Activated naive CD4-positive, alpha-beta T cell treated with anti-CD3 and anti-CD28 coated beads, Interleukin-2, amount 10 ng/mL, durations not matched to agents 7 days and 5 days (primary cell): ENCODE results near the gene FAM161B.
"Not testable (repeated sequence)": the region's sequence is repeated elsewhere in the genome, so short reads cannot be mapped to it uniquely, and the experiment has no call there.

Source experiments
- CTCF ChIA-PET: fragments of 350-600 bp; sonication (Branson Sonifier 250); formaldehyde crosslinking; loops from one replicate; lab custom pipeline; 2021; ENCODE audit warnings: antibody characterized with exemption; lab: Charles Lee
- DNase-seq: peaks from one replicate; pipeline ENCODE4 v3.0.0-alpha.2; 2020
- H3K27ac Mint-ChIP-seq: one replicate; pipeline ENCODE4 v1.8.0; 2021; ENCODE audit warnings: mild to moderate bottlenecking, moderate library complexity, mixed read lengths
- H3K27me3 Mint-ChIP-seq: one replicate; pipeline ENCODE4 v1.8.0; 2021; ENCODE audit warnings: mild to moderate bottlenecking, mixed read lengths
- H3K36me3 Mint-ChIP-seq: one replicate; pipeline ENCODE4 v1.8.0; 2021; ENCODE audit warnings: mixed read lengths
- H3K4me1 Mint-ChIP-seq: one replicate; pipeline ENCODE4 v1.8.0; 2021; ENCODE audit warnings: mixed read lengths
- H3K4me3 Mint-ChIP-seq: one replicate; pipeline ENCODE4 v1.8.0; 2021; ENCODE audit warnings: mild to moderate bottlenecking, moderate library complexity, mixed read lengths
- H3K9me3 Mint-ChIP-seq: one replicate; pipeline ENCODE4 v1.8.0; 2021; ENCODE audit warnings: mixed read lengths

Gene FAM161B

DNA sequence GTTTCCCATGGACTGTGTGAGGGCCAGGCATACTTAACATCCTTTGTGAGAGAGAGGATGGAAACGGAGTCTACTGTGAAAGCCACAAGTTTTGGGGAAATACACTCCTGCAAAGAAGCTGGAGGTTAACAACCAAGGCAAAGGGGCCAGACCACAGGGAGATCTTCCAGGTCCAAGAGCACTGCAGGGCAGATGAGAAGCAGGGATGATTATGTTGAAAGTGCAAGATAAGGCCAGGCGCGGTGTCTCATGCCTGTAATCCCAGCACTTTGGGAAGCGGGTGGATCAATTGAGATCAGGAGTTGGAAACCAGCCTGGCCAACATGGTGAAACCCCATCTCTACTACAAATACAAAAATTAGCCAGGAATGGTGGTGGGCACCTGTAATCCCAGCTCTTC lies 15.3 kb upstream of the FAM161B start:
- no peak for DNase-seq
- H3K4me3 Mint-ChIP-seq = no peak overlapping the region
- H3K36me3 Mint-ChIP-seq = peaks cover 27% of the 10 kb centered on the region
- CTCF ChIA-PET = no interaction called here
- no peaks in the 10 kb centered on the region for H3K9me3 Mint-ChIP-seq
- no peak overlapping the region for H3K27ac Mint-ChIP-seq
- H3K27me3 Mint-ChIP-seq = no peaks in the 10 kb centered on the region
- no peaks in the 10 kb centered on the region for H3K4me1 Mint-ChIP-seq

DNA sequence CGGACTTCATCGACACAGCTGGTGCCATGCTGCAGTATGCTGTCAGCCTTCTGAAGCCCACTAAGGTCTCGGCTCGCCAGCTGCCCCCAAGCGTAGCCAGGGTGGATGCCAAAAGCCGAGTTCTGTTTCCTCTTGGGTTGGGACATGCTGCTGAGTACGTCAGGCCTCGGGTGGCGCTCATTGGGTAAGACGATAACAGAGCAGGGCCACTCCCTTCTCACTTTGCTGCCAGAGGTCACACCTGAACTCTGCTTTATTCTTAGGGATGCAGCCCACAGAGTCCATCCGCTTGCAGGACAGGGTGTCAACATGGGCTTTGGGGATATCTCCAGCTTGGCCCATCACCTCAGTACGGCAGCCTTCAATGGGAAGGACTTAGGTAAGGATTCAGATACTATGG lies 11.3 kb upstream of the FAM161B start:
- peaks cover 35% of the 10 kb centered on the region for H3K36me3 Mint-ChIP-seq
- H3K4me3 Mint-ChIP-seq = no peak overlapping the region
- H3K27ac Mint-ChIP-seq = no peak overlapping the region
- no peaks in the 10 kb centered on the region for H3K4me1 Mint-ChIP-seq
- no peaks in the 10 kb centered on the region for H3K9me3 Mint-ChIP-seq
- no peak for DNase-seq
- H3K27me3 Mint-ChIP-seq = no peaks in the 10 kb centered on the region
- CTCF ChIA-PET = no interaction called here

DNA sequence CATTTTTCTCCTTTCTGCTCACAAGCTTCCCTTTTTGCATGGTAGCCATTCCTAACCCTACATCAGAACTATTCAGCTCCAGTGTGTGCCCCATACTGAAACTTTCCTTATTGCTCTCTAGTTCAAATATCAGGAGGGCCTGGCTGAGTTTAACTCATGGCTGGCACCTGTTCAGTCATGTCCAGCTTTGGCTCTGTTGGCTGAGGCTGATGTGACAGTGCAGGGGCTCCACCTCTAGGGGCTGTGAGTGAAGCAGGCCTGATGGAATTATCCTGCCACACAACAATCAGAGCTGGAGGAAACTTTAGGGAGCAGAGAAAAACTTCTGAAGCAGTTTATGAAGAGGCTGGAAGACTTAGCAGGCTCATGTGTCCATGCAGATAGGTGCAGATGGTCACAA lies 8.7 kb upstream of the FAM161B start:
- Mint-ChIP-seq H3K4me3 (no peak overlapping the region), H3K36me3 (peaks cover 33% of the 10 kb centered on the region), H3K9me3 (no peaks in the 10 kb centered on the region), H3K4me1 (no peaks in the 10 kb centered on the region), H3K27me3 (no peaks in the 10 kb centered on the region), H3K27ac (no peak overlapping the region)
- DNase-seq = no peak
- CTCF ChIA-PET = interaction anchor here (0.6 kb wide), 1 partner anchor 224 kb away, joined by 3 read pairs; no protein-coding TSS in a partner anchor

DNA sequence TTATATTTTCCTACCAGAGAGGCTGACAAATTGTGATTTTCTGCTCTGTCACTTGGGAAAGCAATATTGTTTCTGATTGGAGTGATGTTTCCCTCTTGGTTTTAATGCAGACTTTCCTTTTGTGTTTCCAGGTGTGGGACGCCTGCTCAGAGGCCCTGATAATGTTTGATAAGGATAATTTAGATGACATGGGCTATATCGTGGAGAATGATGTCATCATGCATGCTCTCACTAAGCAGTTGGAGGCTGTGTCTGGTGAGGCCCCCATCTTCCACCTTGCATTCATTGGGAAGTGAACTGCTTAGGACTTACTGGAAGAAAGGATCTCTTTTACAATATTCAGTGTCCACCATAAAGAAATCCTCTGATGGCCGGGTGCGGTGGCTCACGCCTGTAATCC lies 5.8 kb upstream of the FAM161B start:
- Mint-ChIP-seq H3K27ac (no peak overlapping the region), H3K4me1 (peaks cover 10% of the 10 kb centered on the region), H3K27me3 (no peaks in the 10 kb centered on the region), H3K4me3 (no peak overlapping the region), H3K9me3 (no peaks in the 10 kb centered on the region), H3K36me3 (peaks cover 18% of the 10 kb centered on the region)
- CTCF ChIA-PET = no interaction called here
- no peak for DNase-seq

DNA sequence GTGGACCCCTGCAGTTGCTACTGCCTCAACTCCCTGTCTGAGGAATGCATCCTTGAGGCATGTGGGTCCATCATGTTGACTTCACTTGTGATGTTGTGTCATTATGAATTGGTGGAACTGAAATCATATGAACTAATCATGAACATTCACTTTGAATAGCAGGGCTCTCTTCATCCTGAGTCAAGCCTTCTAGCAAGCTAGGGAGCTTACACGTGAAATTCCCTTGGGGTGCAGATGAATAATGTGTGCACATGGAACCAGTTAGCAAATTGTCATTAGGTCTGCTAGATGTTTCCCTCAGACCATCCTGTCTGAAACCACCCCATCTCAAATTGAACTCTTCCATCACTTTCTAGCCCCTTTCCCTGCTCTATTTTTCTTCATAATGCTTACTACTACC lies 3.8 kb upstream of the FAM161B start:
- no peak overlapping the region for H3K4me3 Mint-ChIP-seq
- H3K27ac Mint-ChIP-seq = no peak overlapping the region
- peaks cover 21% of the 10 kb centered on the region for H3K4me1 Mint-ChIP-seq
- H3K36me3 Mint-ChIP-seq = peaks cover 14% of the 10 kb centered on the region
- CTCF ChIA-PET = no interaction called here
- no peaks in the 10 kb centered on the region for H3K27me3 Mint-ChIP-seq
- no peaks in the 10 kb centered on the region for H3K9me3 Mint-ChIP-seq
- no peak for DNase-seq

DNA sequence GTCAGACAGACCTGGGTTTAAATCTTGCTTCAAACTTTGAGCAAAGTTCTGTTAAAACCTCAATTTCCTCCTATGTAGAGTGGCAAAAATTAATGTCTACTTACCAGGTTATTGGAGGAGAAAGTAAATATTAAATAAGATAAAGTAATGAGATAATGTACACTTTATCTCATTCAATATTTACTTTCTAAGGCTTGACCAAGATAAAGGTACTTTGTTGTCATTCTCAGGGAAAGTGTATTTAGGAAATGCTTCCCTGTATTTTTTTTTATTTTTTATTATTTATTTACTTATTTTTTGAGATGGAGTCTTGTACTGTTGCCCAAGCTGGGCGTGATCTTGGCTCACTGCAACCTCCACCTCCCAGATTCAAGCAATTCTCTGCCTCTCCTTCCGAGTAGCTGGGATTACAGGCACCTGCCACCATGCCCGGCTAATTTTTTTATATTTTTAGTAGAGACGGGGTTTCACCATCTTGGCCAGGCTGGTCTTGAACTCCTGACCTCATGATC lies 4.7 kb downstream of the FAM161B start:
- H3K4me3 Mint-ChIP-seq = no peak overlapping the region
- CTCF ChIA-PET = no interaction called here

DNA sequence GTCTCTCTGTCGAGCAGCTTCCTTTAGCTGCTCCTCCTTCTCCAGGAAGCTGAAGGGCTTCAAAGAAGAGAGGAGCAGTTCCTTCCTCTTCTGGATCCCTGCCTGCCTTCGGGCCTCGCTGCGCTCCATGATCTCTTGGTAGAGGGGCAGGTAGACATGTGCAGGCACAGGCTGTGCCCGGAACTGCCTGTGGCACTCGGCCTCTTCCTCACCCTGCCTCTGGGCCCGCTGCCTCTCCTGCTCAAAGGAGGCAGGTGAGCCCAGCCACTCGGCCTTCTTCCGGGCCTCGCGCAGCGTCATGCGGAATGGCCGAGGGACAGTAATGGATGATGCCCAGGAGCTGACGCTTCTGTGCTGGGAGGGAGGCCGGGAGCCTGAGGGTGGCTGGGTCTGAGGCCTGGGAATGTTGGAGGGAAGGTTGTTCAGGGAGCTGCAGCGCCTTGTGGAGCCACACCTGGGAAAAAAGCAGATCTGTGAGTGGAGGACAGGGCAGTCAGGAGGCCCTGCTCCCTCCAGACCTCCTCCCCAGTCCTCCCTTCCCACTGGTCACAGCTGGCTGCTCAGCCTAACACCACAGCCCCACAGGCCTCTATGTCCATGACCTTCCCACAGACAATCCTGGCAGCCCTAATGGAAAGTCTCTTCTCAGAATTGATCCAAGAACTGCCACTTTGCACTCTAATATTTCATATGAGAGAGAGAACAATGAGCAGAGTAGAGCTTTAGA lies 5.3 kb downstream of the FAM161B start:
- Mint-ChIP-seq H3K4me3 (no peak overlapping the region), H3K27ac (no peak overlapping the region), H3K36me3 (no peaks in the 10 kb centered on the region), H3K27me3 (no peaks in the 10 kb centered on the region), H3K9me3 (no peaks in the 10 kb centered on the region), H3K4me1 (peaks cover 9% of the 10 kb centered on the region)
- CTCF ChIA-PET = interaction anchor here (0.7 kb wide), 1 partner anchor 9 kb away, joined by 3 read pairs; no protein-coding TSS in a partner anchor
- DNase-seq = no peak

More for the DNA sequence above, 4.7 kb downstream of the FAM161B start:
- Mint-ChIP-seq H3K27me3 (no peaks in the 10 kb centered on the region), H3K9me3 (no peaks in the 10 kb centered on the region), H3K36me3 (no peaks in the 10 kb centered on the region), H3K27ac (no peak overlapping the region), H3K4me1 (peaks cover 15% of the 10 kb centered on the region)
- DNase-seq = no peak

DNA sequence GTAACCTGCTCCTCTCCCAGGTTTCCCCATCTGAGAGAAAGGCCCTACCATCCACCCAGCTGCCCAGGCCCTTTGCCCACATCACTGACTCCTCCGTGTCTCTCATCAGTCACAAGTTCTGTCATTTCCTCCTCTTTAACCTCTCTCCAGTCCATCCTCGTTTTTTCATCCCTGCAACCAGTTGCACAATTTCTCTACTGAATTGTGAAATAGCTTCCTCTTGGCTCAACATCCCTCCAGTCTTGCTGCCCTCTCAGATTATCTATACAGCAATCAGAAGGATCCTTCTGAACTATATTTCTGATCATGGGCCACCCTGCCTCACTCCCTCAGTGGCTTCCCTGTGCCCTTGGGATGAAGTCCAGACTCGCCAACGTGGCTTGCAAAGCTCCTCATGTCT lies 6.8 kb downstream of the FAM161B start:
- no peaks in the 10 kb centered on the region for H3K27me3 Mint-ChIP-seq
- H3K27ac Mint-ChIP-seq = no peak overlapping the region
- DNase-seq = no peak
- no peak overlapping the region for H3K4me3 Mint-ChIP-seq
- H3K4me1 Mint-ChIP-seq = peaks cover 8% of the 10 kb centered on the region
- CTCF ChIA-PET = interaction anchor here (1.3 kb wide), 1 partner anchor 11 kb away, joined by 4 read pairs; no protein-coding TSS in a partner anchor
- H3K36me3 Mint-ChIP-seq = no peaks in the 10 kb centered on the region
- no peaks in the 10 kb centered on the region for H3K9me3 Mint-ChIP-seq

DNA sequence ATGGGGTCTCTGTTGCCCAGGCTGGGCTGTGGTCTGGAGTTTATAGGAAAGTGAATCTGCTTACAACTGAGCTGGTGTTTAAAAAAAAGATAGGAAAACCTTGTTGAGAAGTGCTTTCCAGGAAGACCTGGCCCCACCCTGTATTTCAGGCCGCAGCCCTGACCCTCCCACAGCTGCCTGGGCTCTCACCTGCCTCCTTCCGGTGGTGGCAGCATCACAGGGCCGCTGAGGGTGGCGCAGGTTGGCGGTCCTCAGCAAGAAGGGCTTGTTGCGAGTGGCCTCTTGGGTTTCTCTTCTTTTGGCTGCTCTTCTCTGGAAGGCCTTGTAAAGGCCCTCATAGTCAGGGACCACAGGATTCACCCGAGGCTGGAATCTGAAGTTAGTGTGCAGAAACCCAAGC lies 7.7 kb downstream of the FAM161B start:
- CTCF ChIA-PET = interaction anchor here (1.3 kb wide), 1 partner anchor 10 kb away, joined by 4 read pairs; no protein-coding TSS in a partner anchor
- H3K9me3 Mint-ChIP-seq = no peaks in the 10 kb centered on the region
- H3K36me3 Mint-ChIP-seq = peaks cover 2% of the 10 kb centered on the region

DNA sequence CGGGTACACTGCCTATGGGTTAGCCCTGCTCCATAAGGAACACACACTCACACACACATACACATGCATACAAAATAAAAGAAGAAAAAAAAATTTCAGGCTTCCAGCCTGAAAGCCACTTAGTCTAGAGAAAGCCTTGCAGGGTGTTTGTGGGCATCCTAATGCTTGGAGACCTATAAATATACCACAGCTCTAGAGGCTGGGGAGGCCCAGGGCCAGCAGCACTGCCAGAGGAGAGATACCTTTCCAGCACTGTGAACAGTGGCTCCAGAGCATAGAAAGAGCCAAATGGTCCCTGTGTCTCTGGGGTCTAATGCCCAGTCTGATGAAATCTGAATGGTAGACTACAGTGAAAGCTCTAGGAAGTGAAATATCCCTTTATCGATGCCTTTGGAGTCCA lies 12.9 kb downstream of the FAM161B start:
- H3K27me3 Mint-ChIP-seq = no peaks in the 10 kb centered on the region
- no peak overlapping the region for H3K27ac Mint-ChIP-seq
- no peaks in the 10 kb centered on the region for H3K9me3 Mint-ChIP-seq
- H3K4me3 Mint-ChIP-seq = no peak overlapping the region
- DNase-seq = no peak
- peaks cover 23% of the 10 kb centered on the region for H3K36me3 Mint-ChIP-seq
- no peaks in the 10 kb centered on the region for H3K4me1 Mint-ChIP-seq
- CTCF ChIA-PET = no interaction called here

More for the DNA sequence above, 7.7 kb downstream of the FAM161B start:
- H3K4me3 Mint-ChIP-seq = no peak overlapping the region
- no peak for DNase-seq
- peaks cover 8% of the 10 kb centered on the region for H3K4me1 Mint-ChIP-seq
- H3K27ac Mint-ChIP-seq = no peak overlapping the region
- no peaks in the 10 kb centered on the region for H3K27me3 Mint-ChIP-seq

DNA sequence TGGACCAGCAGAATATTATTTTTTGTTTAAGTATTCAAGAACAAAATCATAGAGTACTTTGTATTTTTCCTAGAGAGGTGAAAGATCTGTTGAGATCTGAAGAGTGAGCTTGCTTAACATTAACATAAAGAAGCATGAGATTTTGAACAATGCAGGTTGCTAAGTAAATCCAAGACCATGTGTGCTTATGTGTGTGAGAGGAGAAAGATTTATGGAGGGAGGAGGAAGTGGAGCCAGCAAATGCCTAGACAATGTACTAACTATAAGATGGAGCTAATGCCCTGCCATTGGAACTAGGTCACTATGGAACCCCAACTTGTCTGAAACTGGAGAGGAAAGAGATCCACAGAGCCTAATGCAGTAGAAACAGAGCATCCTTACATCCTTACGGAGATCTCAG lies 13.3 kb downstream of the FAM161B start:
- Mint-ChIP-seq H3K27ac (no peak overlapping the region), H3K36me3 (peaks cover 26% of the 10 kb centered on the region), H3K4me3 (no peak overlapping the region), H3K27me3 (no peaks in the 10 kb centered on the region), H3K4me1 (peaks cover 1% of the 10 kb centered on the region), H3K9me3 (no peaks in the 10 kb centered on the region)
- CTCF ChIA-PET = interaction anchor here (0.8 kb wide), 1 partner anchor 10 kb away, joined by 4 read pairs; no protein-coding TSS in a partner anchor
- DNase-seq = no peak

DNA sequence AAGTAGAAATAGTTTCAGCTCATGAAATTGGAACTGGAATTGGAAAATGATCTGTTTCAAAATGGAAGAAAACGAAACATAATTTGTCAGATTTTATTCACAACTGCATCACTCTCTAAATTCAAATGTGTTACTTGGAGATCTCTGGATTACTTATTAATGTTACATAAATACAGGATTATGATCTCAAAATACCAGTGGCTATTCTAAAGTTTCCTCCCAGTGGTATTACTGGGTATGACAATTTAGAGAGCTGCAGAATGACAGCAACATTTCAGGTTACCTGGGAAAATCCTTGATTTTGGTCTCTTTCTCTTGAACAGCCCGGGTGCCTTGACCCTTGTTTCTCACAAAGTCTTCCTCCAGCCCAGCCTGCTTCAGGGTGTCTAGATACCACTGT lies 14.2 kb downstream of the FAM161B start:
- H3K27ac Mint-ChIP-seq = peak overlapping the region; percentile 8
- H3K36me3 Mint-ChIP-seq = peaks cover 33% of the 10 kb centered on the region
- DNase-seq = no peak
- H3K9me3 Mint-ChIP-seq = no peaks in the 10 kb centered on the region
- H3K4me3 Mint-ChIP-seq = no peak overlapping the region
- CTCF ChIA-PET = interaction anchor here (0.7 to 0.8 kb wide), 2 partner anchors 8 to 11 kb away, joined by 3 to 4 read pairs; no protein-coding TSS in a partner anchor
- H3K4me1 Mint-ChIP-seq = peaks cover 8% of the 10 kb centered on the region
- no peaks in the 10 kb centered on the region for H3K27me3 Mint-ChIP-seq

DNA sequence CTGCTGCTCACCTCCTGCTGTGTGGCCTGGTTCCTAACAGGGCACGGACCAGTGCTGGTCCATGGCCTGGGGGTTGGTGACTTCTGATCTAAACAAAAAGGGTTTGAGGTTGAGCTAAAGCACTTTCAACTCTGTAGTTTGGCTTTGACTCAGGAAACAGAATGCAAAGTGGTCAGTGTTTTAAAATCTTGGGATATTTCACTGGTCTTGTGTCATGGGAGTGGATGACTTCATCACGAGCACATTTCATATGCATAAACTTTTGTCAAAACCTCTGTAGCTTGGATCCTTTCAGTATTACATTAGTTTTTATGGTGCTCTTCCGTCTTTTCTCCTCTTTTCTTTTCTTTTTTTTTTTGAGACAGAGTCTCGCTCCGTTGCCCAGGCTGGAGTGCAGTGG lies 25.6 kb downstream of the FAM161B start:
- CTCF ChIA-PET = interaction anchor here (0.6 kb wide), 1 partner anchor 176 kb away, joined by 3 read pairs; no protein-coding TSS in a partner anchor
- no peak overlapping the region for H3K4me3 Mint-ChIP-seq
- H3K9me3 Mint-ChIP-seq = no peaks in the 10 kb centered on the region
- DNase-seq = no peak
- no peak overlapping the region for H3K27ac Mint-ChIP-seq
- H3K4me1 Mint-ChIP-seq = no peaks in the 10 kb centered on the region
- H3K36me3 Mint-ChIP-seq = peaks cover 61% of the 10 kb centered on the region
- no peaks in the 10 kb centered on the region for H3K27me3 Mint-ChIP-seq

DNA sequence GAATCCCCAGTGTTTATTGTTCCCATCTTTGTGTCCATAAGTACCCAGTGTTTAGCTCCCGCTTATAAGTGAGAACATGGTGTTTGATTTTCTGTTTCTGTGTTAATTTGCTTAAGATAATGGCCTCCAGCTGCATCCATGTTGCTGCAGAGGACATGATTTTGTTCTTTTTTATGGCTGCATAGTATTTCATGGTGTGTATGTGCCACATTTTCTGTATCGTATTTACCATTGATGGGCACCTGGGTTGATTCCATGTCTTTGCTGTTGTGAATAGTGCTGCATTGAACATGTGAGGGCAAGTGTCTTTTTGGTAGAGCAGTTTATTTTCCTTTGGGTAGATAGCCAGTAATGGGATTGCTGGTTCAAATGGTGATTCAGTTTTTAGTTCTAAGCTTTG lies 30.4 kb downstream of the FAM161B start:
- peaks cover 51% of the 10 kb centered on the region for H3K36me3 Mint-ChIP-seq
- H3K27ac Mint-ChIP-seq, CTCF ChIA-PET, H3K4me3 Mint-ChIP-seq, DNase-seq, H3K27me3 Mint-ChIP-seq, H3K4me1 Mint-ChIP-seq, H3K9me3 Mint-ChIP-seq: not testable (repeated sequence)

DNA sequence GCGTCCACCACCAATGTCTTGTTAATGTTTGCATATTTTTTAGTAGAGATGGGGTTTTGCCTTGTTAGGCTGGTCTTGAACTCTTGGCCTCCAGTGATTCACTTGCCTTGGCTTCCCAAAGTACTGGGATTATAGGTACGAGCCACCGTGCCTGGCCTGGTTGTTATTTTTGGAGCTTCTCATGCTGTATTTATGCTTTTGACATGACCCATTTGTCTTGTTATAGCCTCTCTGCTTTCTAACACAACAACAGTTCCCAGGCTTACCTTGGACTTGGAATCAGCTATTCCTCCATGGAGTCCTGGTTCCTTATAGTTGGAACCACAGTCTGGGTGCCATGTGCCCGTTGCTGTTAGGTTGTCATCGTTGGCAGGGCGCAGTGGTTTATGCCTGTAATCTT lies 33.6 kb downstream of the FAM161B start:
- no peaks in the 10 kb centered on the region for H3K4me1 Mint-ChIP-seq
- no peaks in the 10 kb centered on the region for H3K27me3 Mint-ChIP-seq
- DNase-seq = no peak
- H3K36me3 Mint-ChIP-seq = peaks cover 53% of the 10 kb centered on the region
- CTCF ChIA-PET = interaction anchor here (0.6 to 1.0 kb wide), 2 partner anchors 14 to 187 kb away, joined by 3 read pairs; no protein-coding TSS in a partner anchor
- H3K27ac Mint-ChIP-seq = no peak overlapping the region
- H3K9me3 Mint-ChIP-seq = peaks cover 3% of the 10 kb centered on the region
- H3K4me3 Mint-ChIP-seq = no peak overlapping the region
